ENCODE results near the gene AKAP11. TPM values are rescaled to one million over a fixed set of nuclear protein-coding genes. Genes with fewer than 3 reads are reported as not detected.

AKAP11 gene
- polyA plus RNA-seq, 1 donor (not counting 4 experiments of a cell fraction or from before 2014, with no cell fraction given): 17.4 TPM

DNA sequence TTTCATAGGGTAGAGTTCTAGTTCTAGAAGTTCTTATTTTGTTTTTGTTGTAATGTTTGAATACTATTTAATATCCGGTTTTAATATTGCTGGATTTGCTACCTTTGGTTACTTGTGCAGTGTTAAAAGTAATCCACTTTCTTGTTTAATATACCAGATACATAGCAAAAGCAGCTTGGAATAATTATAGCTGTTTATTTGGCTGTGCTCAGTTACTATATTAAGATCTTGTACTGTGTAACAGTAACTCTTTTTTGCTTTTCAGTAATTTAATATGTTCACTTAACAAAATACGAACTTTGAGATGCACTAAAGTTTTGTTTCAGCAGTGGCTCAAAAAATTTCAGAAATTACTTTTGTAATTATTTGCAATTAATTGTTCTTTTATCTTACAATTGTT is 50.9 kb downstream of the AKAP11 start:
- Histone ChIP-seq H2AFZ (ENCODE audit: control insufficient read depth, low read length) (no peak overlapping the region), H3K9ac (ENCODE audit: control insufficient read depth, extremely low read depth, insufficient read depth, low read length) (no peak overlapping the region), H3K9me1 (ENCODE audit: control insufficient read depth, extremely low read depth, insufficient read depth, low read length) (no peaks in the 10 kb centered on the region), H4K20me1 (ENCODE audit: control insufficient read depth, extremely low read depth, insufficient read depth, low read length) (no peaks in the 10 kb centered on the region), H3K27ac (ENCODE audit: control insufficient read depth, insufficient read depth, low read length) (no peak overlapping the region), H3K27me3 (ENCODE audit: control insufficient read depth, extremely low read depth, insufficient read depth, low read length) (no peaks in the 10 kb centered on the region), H3K36me3 (ENCODE audit: control insufficient read depth in 2 of 2, extremely low read depth in 1 of 2, insufficient read depth in 2 of 2, low read length in 2 of 2) (no peaks in the 10 kb centered on the region), H3K4me2 (ENCODE audit: control insufficient read depth, extremely low read depth, insufficient read depth, low read depth, low read length) (no peak overlapping the region), H3K79me2 (ENCODE audit: control insufficient read depth, insufficient read depth, low read length) (no peaks in the 10 kb centered on the region), H3K4me3 (ENCODE audit: control insufficient read depth in 2 of 3, extremely low read depth in 1 of 3, insufficient read depth in 2 of 3, low read depth in 1 of 3, low read length in 3 of 3) (no peak overlapping the region), H3K4me1 (ENCODE audit: control insufficient read depth, extremely low read depth, insufficient read depth, low read length) (peaks cover 4% of the 10 kb centered on the region), H3K9me3 (ENCODE audit: control insufficient read depth, low read depth, low read length) (no peaks in the 10 kb centered on the region)
- dilution Hi-C loops (cut with MboI; ENCODE audit: extremely low pct_ligation_motif_present, low sequenced_read_pairs): no loop called here
- TF ChIP-seq, protein P1, sequence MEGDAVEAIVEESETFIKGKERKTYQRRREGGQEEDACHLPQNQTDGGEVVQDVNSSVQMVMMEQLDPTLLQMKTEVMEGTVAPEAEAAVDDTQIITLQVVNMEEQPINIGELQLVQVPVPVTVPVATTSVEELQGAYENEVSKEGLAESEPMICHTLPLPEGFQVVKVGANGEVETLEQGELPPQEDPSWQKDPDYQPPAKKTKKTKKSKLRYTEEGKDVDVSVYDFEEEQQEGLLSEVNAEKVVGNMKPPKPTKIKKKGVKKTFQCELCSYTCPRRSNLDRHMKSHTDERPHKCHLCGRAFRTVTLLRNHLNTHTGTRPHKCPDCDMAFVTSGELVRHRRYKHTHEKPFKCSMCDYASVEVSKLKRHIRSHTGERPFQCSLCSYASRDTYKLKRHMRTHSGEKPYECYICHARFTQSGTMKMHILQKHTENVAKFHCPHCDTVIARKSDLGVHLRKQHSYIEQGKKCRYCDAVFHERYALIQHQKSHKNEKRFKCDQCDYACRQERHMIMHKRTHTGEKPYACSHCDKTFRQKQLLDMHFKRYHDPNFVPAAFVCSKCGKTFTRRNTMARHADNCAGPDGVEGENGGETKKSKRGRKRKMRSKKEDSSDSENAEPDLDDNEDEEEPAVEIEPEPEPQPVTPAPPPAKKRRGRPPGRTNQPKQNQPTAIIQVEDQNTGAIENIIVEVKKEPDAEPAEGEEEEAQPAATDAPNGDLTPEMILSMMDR (optimal IDR thresholded peaks at IDR 0.05 in 1 of 3, IDR thresholded peaks at IDR 0.05 in 1 of 3, conservative IDR thresholded peaks at IDR 0.05 in 1 of 3; ENCODE audit: extremely low read depth in 1 of 3, insufficient read depth in 2 of 3, low read length in 3 of 3): no peak
- TF ChIP-seq EZH2 (IDR thresholded peaks at IDR 0.05; ENCODE audit: low read length): no peak
- FAIRE-seq (no peak), DNase-seq (ENCODE audit: low read depth, low spot score) (no peak)

DNA sequence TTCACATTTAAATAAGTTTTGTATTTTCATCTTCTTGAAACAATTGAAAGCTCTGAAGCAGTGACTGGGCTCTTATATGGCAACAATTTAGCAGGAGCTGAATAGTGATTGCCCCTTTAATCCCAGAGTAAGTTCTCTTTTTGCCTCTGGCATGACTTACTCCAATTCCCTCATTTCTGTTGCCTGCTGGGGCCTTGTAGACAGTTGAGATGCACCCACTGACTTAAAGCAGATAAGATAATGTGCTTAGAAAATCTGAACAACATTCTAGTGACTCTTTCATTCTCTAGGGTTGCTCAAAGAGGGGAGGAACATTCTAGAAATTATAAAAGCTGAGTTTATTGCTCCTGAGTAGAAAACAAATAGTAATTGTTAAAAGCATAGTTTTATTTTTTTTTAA is 52.8 kb downstream of the AKAP11 start:
- Histone ChIP-seq H3K4me3 (ENCODE audit: control insufficient read depth in 2 of 3, extremely low read depth in 1 of 3, insufficient read depth in 2 of 3, low read depth in 1 of 3, low read length in 3 of 3) (no peak overlapping the region), H3K9ac (ENCODE audit: control insufficient read depth, extremely low read depth, insufficient read depth, low read length) (no peak overlapping the region), H3K36me3 (ENCODE audit: control insufficient read depth in 2 of 2, extremely low read depth in 1 of 2, insufficient read depth in 2 of 2, low read length in 2 of 2) (no peaks in the 10 kb centered on the region), H3K4me1 (ENCODE audit: control insufficient read depth, extremely low read depth, insufficient read depth, low read length) (no peaks in the 10 kb centered on the region), H3K4me2 (ENCODE audit: control insufficient read depth, extremely low read depth, insufficient read depth, low read depth, low read length) (no peak overlapping the region), H2AFZ (ENCODE audit: control insufficient read depth, low read length) (no peak overlapping the region), H3K27me3 (ENCODE audit: control insufficient read depth, extremely low read depth, insufficient read depth, low read length) (no peaks in the 10 kb centered on the region), H3K27ac (ENCODE audit: control insufficient read depth, insufficient read depth, low read length) (no peak overlapping the region), H3K9me1 (ENCODE audit: control insufficient read depth, extremely low read depth, insufficient read depth, low read length) (no peaks in the 10 kb centered on the region), H3K9me3 (ENCODE audit: control insufficient read depth, low read depth, low read length) (no peaks in the 10 kb centered on the region), H3K79me2 (ENCODE audit: control insufficient read depth, insufficient read depth, low read length) (no peaks in the 10 kb centered on the region), H4K20me1 (ENCODE audit: control insufficient read depth, extremely low read depth, insufficient read depth, low read length) (no peaks in the 10 kb centered on the region)
- dilution Hi-C loops (cut with MboI; ENCODE audit: extremely low pct_ligation_motif_present, low sequenced_read_pairs): no loop called here
- DNase-seq (ENCODE audit: low read depth, low spot score): no peak
- no peak for TF ChIP-seq EZH2 (IDR thresholded peaks at IDR 0.05; ENCODE audit: low read length)
- TF ChIP-seq, protein P1 (optimal IDR thresholded peaks at IDR 0.05 in 1 of 3, IDR thresholded peaks at IDR 0.05 in 1 of 3, conservative IDR thresholded peaks at IDR 0.05 in 1 of 3; ENCODE audit: extremely low read depth in 1 of 3, insufficient read depth in 2 of 3, low read length in 3 of 3): no peak
- no peak for FAIRE-seq
